GM12892 (cell line): ENCODE results near the gene FBLIM1.

Source experiments
- DNase-seq: peaks from one replicate; pipeline ENCODE4 v3.0.0; 2011; ENCODE audit not compliant: insufficient read length
- FAIRE-seq: peaks from 2 replicates; lab custom pipeline; 2011; peaks lifted over from hg19 to GRCh38; lab: Jason Lieb, UNC
- POLR2A ChIP-seq: IDR thresholded peaks from 2 replicates; pipeline ENCODE4 v1.6.1; 2011; ENCODE audit warnings: low read depth, low read length, control low read depth
- POLR2AphosphoS5 ChIP-seq: IDR thresholded peaks from 2 replicates; pipeline ENCODE4 v1.6.1; 2011; ENCODE audit warnings: low read depth, low read length, control low read depth
- TAF1 ChIP-seq: IDR thresholded peaks from 2 replicates; pipeline ENCODE4 v1.6.1; 2011; ENCODE audit warnings: low read depth, mild to moderate bottlenecking, control low read depth, low read length, borderline replicate concordance

FBLIM1 gene

DNA sequence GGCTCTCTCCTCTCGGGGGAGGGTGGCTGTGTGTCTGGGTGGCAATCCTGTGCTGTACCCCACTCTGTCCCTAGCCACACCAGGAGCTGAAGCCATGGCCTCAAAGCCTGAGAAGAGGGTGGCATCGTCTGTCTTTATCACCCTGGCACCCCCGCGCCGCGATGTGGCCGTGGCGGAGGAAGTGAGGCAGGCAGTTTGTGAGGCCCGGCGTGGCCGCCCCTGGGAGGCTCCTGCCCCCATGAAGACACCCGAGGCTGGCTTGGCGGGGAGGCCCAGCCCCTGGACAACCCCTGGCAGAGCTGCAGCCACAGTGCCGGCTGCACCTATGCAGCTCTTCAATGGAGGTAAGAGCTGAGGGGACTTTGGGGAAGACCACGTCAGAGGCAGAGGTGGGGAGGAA is 6.3 kb downstream of the FBLIM1 start:
- FAIRE-seq (no peak), DNase-seq (no peak)
- TF ChIP-seq POLR2AphosphoS5 (no peak), POLR2A (no peak)

DNA sequence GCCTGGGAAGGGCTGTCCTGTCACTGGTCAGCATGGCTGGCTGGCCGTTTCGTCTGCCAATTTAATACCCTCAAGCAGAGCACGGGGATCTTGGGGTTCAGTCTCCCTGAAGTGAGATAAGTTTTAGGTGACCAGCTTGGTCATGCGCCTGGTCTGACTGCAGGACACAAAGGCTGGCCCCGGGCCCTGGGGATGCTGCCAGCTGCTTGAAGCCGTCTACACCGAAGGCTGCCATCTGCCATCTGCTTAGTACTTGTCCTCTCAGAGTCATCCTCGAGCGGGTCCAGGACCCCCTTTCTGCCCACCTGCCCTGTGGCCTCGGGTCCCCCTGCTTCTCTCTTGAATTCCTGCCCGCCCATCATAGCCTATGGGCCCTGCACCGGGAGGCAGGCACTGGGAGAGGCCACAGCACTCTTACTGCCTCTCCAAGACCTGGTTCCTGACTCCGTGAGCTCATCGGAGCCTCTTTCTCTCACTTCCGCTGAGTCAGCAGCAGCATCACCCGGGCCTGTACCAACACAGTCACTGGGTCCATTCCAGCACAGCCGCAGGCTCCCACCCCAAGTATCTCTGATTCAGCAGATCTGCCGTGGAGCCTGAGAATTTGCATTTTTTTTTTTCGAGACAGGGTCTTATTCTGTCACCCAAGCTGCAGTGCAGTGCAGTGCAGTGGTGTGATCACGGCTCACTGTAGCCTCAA is 7.0 kb downstream of the FBLIM1 start:
- no peak for DNase-seq
- no peak for FAIRE-seq
- no peak for TF ChIP-seq TAF1
- TF ChIP-seq POLR2AphosphoS5 = no peak
- no peak for TF ChIP-seq POLR2A

DNA sequence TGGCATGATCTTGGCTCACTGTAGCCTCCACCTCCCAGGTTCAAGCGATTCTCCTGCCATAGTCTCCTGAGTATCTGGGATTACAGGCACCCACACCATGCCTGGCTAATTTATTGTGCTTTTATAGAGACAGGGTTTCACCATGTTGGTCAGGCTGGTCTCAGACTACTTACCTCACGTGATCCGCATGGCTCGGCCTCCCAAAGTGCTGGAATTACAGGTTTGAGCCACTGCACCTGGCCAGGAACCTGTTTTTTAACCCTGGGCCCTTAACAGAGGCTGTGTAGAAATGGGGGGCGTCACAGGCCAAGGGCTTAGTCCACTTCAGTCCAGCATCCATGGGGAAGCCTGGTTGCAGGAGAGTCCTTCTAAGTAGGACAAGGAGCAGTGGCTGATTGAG is 9.3 kb downstream of the FBLIM1 start:
- FAIRE-seq (no peak), DNase-seq (no peak)
- TF ChIP-seq TAF1 = no peak
- no peak for TF ChIP-seq POLR2AphosphoS5
- TF ChIP-seq POLR2A = no peak

DNA sequence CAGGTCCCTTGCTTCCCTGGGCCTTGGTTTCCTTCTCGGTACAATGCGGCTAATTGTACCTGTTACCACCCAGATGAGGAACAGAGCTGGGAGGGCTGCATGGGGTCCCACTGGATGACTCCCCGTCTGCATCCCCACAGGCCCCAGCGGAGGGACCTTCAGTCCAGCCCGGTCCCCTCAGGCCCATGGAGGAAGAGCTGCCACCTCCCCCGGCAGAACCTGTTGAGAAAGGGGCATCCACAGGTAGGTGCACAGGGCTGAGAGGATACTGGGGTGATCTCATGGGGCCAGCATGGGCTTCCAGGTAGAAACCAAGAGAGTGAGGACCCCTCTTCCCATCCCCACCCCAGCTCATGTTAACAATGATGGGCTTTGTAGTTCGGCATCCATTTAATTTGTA is 9.8 kb downstream of the FBLIM1 start:
- FAIRE-seq = no peak
- no peak for DNase-seq
- no peak for TF ChIP-seq TAF1
- TF ChIP-seq POLR2AphosphoS5 = no peak
- no peak for TF ChIP-seq POLR2A

DNA sequence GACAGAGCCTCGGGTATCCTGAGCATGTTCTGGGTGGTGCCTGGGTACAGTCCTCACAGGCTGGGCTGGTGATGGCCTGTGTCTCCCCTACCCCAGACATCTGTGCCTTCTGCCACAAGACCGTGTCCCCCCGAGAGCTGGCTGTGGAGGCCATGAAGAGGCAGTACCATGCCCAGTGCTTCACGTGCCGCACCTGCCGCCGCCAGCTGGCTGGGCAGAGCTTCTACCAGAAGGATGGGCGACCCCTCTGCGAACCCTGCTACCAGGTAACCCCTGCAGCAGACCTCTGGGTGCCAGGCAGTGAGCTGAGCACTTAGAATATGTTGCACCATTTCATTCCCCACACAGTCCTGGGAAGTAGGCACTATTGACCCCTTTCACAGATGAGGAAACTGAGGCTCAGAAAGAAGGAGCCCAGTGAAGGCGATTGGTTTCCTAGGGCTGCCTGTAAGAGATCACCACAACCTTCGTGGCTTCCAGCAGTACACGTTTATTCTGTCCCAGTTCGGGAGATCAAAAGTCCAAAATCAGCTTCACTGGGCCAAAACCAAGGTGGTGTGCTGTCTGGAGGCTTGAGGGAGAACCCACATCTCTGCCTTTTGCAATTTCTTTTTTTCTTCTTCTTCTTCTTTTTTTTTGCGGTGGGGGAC is 11.8 kb downstream of the FBLIM1 start:
- no peak for FAIRE-seq
- no peak for DNase-seq
- no peak for TF ChIP-seq POLR2AphosphoS5
- no peak for TF ChIP-seq TAF1
- TF ChIP-seq POLR2A = no peak

DNA sequence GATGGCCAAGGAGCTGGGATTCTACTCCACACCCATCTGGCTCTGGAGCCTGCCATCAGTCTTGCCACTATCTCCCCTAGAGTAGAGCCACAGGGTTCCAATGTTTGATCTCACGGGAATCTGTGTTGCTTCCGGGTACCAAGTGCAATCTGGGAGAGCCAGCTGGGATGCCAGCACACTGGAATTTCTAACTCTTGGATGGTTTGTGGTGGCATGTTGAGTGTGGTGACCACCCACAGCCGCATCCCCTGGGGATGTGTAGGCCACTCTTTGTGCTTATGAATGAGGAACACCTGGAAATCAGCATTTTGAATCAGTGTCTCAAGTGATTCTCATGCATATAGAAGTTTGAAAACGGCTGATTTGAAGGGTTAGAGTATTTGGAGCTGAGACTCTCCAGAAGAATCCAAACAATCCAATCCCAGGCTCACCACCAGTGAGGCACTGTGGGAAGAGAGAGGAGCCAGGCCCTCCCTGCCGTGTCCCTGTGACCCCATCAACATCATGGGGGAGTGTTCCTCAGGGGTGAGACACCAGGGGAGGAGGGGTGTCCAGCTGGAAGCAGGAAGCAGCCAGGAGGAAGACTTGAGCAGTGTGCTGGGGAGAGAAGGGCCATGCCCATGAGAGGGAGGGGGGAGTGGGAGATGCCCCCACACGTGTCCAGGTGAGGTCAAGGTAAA is 13.4 kb downstream of the FBLIM1 start:
- DNase-seq (no peak), FAIRE-seq (no peak)
- TF ChIP-seq POLR2A (no peak), POLR2AphosphoS5 (no peak), TAF1 (no peak)

DNA sequence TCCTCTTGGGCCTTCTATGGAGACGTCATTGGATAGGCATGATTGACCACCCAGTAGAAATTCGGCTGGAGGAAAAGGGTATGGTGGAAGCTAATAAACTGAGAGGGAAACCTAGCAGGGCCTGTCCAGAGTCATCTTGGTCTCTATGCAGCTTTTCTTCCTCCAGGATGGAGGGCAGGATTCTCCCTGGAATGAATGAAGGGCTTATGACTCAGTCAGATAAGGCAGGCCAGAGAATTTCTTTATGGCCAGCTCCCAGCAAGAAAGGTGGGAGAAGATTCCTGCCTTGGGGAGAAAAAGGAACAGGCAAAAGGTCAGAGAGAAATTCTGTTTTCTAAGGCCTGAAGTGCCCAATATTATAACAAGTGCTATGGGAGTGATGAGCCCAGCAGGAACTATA is 17.1 kb downstream of the FBLIM1 start:
- no peak for DNase-seq
- TF ChIP-seq TAF1 (no peak), POLR2A (no peak), POLR2AphosphoS5 (no peak)
- FAIRE-seq = no peak

DNA sequence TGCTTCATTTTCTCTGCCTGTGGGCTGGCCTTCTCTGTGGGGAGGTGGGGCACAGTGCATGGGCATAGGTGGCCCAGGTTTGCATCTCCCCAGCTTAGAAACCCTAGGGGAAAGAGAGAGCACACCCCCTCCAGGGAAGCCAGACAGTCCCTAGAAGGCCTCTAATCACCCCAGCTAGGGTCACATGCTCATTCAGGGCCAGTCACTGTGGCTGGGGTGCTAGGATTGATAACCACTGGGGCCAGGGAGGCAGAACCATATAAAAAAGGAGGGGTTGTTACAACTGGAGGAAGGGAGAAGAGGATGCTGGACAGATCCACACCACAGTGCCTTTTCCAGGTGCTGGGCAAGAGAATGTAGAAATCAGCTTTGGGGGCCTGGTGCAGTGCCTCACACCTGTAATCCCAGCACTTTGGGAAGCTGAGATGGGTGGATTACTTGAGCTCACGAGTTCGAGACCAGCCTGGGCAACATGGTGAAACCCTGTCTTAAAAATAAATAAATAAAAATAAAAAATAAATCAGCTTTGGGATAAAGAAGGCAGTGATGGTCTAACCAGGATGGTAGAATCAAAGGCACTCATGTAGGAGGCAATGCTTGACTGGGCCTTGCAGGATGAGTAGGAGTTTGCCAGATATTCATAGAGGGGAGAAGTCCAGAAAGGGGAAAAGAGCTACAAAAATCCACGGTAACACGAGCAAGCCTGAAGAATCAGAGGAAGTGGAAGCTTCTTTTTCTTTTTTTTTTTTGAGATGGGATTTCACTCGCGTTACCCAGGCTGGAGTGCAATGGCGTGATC is 19.5 kb downstream of the FBLIM1 start:
- FAIRE-seq (no peak), DNase-seq (no peak)
- TF ChIP-seq TAF1 = no peak

DNA sequence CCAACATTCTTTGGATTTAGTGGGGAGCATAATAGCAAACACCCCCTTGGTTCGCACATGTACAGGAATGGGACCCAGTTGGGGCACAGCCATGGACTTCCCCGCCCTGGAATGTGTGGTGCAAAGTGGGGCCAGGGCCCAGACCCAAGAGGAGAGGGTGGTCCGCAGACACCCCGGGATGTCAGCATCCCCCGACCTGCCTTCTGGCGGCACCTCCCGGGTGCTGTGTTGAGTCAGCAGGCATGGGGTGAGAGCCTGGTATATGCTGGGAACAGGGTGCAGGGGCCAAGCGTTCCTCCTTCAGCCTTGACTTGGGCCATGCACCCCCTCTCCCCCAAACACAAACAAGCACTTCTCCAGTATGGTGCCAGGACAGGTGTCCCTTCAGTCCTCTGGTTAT is 27.1 kb downstream of the FBLIM1 start:
- FAIRE-seq = no peak
- no peak for TF ChIP-seq TAF1
- DNase-seq = no peak

DNA sequence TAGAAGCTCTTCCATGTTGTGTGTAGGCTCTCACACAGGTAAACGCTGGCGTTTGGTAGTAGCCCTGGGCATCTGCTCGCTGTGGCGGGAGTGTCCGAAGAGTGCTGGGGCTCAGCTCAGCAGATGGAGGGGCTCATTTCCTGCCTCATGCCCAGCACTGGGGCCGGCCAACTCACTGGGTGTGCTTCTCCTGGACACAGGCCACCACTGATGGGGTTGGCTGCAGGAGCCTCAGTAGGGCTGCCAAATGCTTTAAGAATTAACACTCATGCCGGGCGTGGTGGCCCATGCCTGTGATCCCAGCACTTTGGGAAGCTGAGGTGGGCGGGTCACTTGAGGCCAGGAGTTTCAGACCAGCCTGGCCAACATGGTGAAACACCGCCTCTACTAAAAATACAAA is 28.0 kb downstream of the FBLIM1 start:
- DNase-seq (no peak), FAIRE-seq (no peak)
- no peak for TF ChIP-seq POLR2A
- no peak for TF ChIP-seq POLR2AphosphoS5
- TF ChIP-seq TAF1 = no peak

DNA sequence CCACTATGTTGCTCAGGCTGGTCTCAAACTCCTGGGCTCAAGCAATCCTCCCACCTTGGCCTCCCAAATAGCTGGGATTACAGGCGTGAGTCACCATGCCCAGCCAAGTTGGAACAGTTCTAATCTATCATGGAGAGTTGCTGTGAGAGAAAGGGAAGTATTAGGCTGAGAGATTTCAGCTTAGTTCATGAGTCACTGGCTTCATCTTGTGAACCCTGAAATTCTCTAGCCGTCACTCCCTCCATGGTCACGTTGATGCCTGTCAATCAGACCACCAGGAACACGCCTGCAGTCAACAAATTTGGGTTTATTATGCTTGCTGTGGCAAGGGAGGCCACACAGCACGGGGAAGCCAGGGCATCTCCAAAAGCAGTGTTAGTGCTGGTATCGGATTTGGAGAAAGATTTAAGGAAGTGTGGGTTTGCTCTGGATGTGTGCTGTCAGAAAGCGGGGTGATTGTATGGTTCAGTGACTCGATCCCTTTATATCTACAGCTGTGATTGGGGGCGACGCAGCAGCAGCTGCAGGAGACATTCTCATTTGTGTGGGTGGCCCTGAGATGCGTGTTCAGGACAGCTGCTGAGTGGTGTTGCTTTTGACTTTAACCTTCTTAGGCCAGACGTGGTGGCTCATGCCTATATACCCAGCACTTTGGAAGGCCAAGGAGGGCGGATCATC is 30.2 kb downstream of the FBLIM1 start:
- DNase-seq (no peak), FAIRE-seq (no peak)

More for the DNA sequence above, 30.2 kb downstream of the FBLIM1 start:
- no peak for TF ChIP-seq TAF1
- TF ChIP-seq POLR2A = no peak
- TF ChIP-seq POLR2AphosphoS5 = no peak
